Amniotic epithelial cell (primary cell): Measurements from ENCODE around the gene ZNHIT3.
"Not testable (repeated sequence)": the region's sequence is repeated elsewhere in the genome, so short reads cannot be mapped to it uniquely, and the experiment has no call there.

Experiments
- DNase-seq: peaks from one replicate; pipeline ENCODE4 v3.0.0-alpha.2; 2010; ENCODE audit warnings: low read depth

Gene ZNHIT3

GRCh38 chr17:36484021-36484420, 2.5 kb upstream of the ZNHIT3 start:
- DNase-seq: not testable (repeated sequence)

- no peak for DNase-seq
Measured at GRCh38 chr17:36485027-36485426, 1.5 kb upstream of the ZNHIT3 start.

- DNase-seq: no peak
Measured at GRCh38 chr17:36485805-36486203, 677 bp upstream of the ZNHIT3 start.

GRCh38 chr17:36493956-36494355, 7.5 kb downstream of the ZNHIT3 start:
- peak; percentile 49 for DNase-seq

- no peak for DNase-seq
Measured at GRCh38 chr17:36494674-36495073, 8.2 kb downstream of the ZNHIT3 start.

- peak; percentile 6 for DNase-seq
Measured at GRCh38 chr17:36495076-36495578, 8.6 kb downstream of the ZNHIT3 start.

GRCh38 chr17:36496018-36496789, 9.7 kb downstream of the ZNHIT3 start:
- DNase-seq: no peak

- DNase-seq: no peak
Measured at GRCh38 chr17:36498155-36498554, 11.7 kb downstream of the ZNHIT3 start.

- DNase-seq: no peak
Measured at GRCh38 chr17:36498560-36499300, 12.2 kb downstream of the ZNHIT3 start.

GRCh38 chr17:36500745-36501225, 14.3 kb downstream of the ZNHIT3 start:
- DNase-seq: no peak

- no peak for DNase-seq
Measured at GRCh38 chr17:36501351-36501750, 14.9 kb downstream of the ZNHIT3 start.

- no peak for DNase-seq
Measured at GRCh38 chr17:36501963-36502362, 15.5 kb downstream of the ZNHIT3 start.

GRCh38 chr17:36503456-36504155, 17.1 kb downstream of the ZNHIT3 start:
- DNase-seq: no peak

GRCh38 chr17:36504156-36504545, 17.7 kb downstream of the ZNHIT3 start:
- DNase-seq: no peak

- no peak for DNase-seq
Measured at GRCh38 chr17:36505171-36505570, 18.7 kb downstream of the ZNHIT3 start.

- no peak for DNase-seq
Measured at GRCh38 chr17:36506249-36506826, 19.9 kb downstream of the ZNHIT3 start.

- DNase-seq: no peak
Measured at GRCh38 chr17:36506831-36507230, 20.4 kb downstream of the ZNHIT3 start.

GRCh38 chr17:36507266-36507665, 20.8 kb downstream of the ZNHIT3 start:
- no peak for DNase-seq

- DNase-seq: not testable (repeated sequence)
Measured at GRCh38 chr17:36508439-36508838, 22.0 kb downstream of the ZNHIT3 start.

- DNase-seq: no peak
Measured at GRCh38 chr17:36509272-36509985, 22.9 kb downstream of the ZNHIT3 start.

- DNase-seq: no peak
Measured at GRCh38 chr17:36510636-36511035, 24.2 kb downstream of the ZNHIT3 start.
